SU-DHL-6 (cell line): ENCODE measurements around the gene RBM34.
"Not testable (repeated sequence)": the region's sequence is repeated elsewhere in the genome, so short reads cannot be mapped to it uniquely, and the experiment has no call there.

Source experiments
- H2AFZ ChIP-seq: fragments of 200-600 bp; sonication (generic); 2 replicates; pipeline ENCODE4 v1.6.1; 2014; ENCODE audit warnings: low read depth, mild to moderate bottlenecking, moderate library complexity, mixed read lengths, antibody characterized with exemption, low read length; ENCODE audit not compliant: severe bottlenecking
- H3F3A ChIP-seq: fragments of 200-600 bp; shearing (Covaris generic); 2 replicates; pipeline ENCODE4 v1.6.0; 2016; ENCODE audit warnings: antibody characterized with exemption, mild to moderate bottlenecking; ENCODE audit not compliant: insufficient read depth
- H3K27ac ChIP-seq: fragments of 200-600 bp; sonication (generic); 2 replicates; pipeline ENCODE4 v1.5.1; 2016; ENCODE audit warnings: low read depth, mild to moderate bottlenecking, low read length, moderate library complexity, mixed read lengths
- H3K27me3 ChIP-seq: fragments of 200-600 bp; sonication (generic), shearing (Covaris generic); 2 replicates; pipeline ENCODE4 v1.6.0; 2014; ENCODE audit warnings: mild to moderate bottlenecking, low read length
- H3K36me3 ChIP-seq: fragments of 200-600 bp; sonication (generic); 2 replicates; pipeline ENCODE4 v1.6.1; 2014; ENCODE audit warnings: mild to moderate bottlenecking, low read length, mixed read lengths
- H3K4me2 ChIP-seq: fragments of 300-600, 200-600 bp; shearing (Covaris generic), sonication (generic); 2 replicates; pipeline ENCODE4 v1.6.0; 2014; ENCODE audit warnings: low read length, low read depth, mild to moderate bottlenecking; ENCODE audit not compliant: poor library complexity, severe bottlenecking
- H3K4me3 ChIP-seq: fragments of 200-600 bp; sonication (generic); 2 replicates; pipeline ENCODE4 v1.5.1; 2014; ENCODE audit warnings: antibody characterized with exemption, low read length, mild to moderate bottlenecking, mixed read lengths; ENCODE audit not compliant: insufficient read depth, poor library complexity, severe bottlenecking
- H3K79me2 ChIP-seq: fragments of 200-600 bp; sonication (generic); 2 replicates; pipeline ENCODE4 v1.6.1; 2014; ENCODE audit warnings: mild to moderate bottlenecking, low read length, moderate library complexity; ENCODE audit not compliant: insufficient read depth
- H3K9ac ChIP-seq: fragments of 200-600 bp; sonication (generic); 2 replicates; pipeline ENCODE4 v1.7.0; 2014; ENCODE audit warnings: mild to moderate bottlenecking, low read length
- H3K9me2 ChIP-seq: fragments of 200-600 bp; sonication (generic); replicated peaks from 2 replicates; pipeline ENCODE4 v1.6.1; 2014; ENCODE audit warnings: low read length; ENCODE audit not compliant: insufficient read depth
- H3K9me3 ChIP-seq: fragments of 200-600 bp; sonication (generic); 2 replicates; pipeline ENCODE4 v1.6.1; 2014; ENCODE audit warnings: low read length, mixed read lengths; ENCODE audit not compliant: insufficient read depth
- H4K20me1 ChIP-seq: fragments of 200-600 bp; sonication (generic); 2 replicates; pipeline ENCODE4 v1.6.1; 2014; ENCODE audit warnings: low read depth, mild to moderate bottlenecking, antibody characterized with exemption, low read length, moderate library complexity, mixed read lengths
- EZH2phosphoT487 ChIP-seq: fragments of 200-600 bp; sonication (generic), shearing (Covaris generic); conservative IDR thresholded peaks from 2 replicates; pipeline ENCODE4 v1.6.1; 2018; ENCODE audit warnings: mild to moderate bottlenecking, antibody characterized with exemption, low read length, moderate library complexity, mixed read lengths
- TF ChIP-seq, protein P1 (sequence below): fragments of 200-600 bp; sonication (generic); IDR thresholded peaks from one replicate; pipeline ENCODE4 v1.5.1; 2017; ENCODE audit warnings: antibody characterized with exemption, mild to moderate bottlenecking, low read length, moderate library complexity; ENCODE audit not compliant: insufficient read depth, poor library complexity, severe bottlenecking

The RBM34 gene

DNA sequence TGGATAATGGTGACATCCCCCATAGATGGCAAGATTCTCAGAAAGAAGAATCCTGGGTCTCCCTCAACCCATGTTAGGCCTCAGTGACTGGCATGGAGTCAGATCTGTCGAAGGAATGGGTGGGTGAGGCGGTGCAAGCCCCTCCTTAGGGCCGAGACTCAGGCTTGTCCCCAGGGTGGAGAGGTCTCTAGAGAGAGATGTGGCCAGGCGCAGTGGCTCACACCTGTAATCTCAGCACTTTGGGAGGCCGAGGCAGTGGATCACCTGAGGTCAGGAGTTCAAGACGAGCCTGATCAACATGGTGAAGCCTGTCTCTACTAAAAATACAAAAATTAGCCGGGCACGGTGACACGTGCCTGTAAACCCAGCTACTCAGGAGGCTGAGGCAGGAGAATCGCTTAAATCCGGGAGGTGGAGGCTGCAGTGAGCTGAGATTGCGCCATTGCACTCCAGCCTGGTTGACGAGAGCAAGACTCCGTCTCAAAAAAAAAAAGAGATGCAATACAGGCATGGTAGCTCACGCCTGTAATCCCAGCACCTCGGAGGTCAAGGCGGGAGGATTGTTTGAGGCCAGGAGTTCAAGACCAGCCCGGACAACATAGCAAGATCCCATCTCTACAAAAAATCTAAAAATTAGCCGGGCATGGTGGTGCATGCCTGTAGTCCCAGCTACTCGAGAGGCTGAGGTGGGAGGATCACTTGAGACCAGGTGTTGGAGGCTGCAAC, 69.6 kb downstream of the RBM34 start:
- not testable (repeated sequence) for H3K4me2 ChIP-seq, H3K9me2 ChIP-seq, H4K20me1 ChIP-seq, H3K9ac ChIP-seq, H3K27ac ChIP-seq, H3K79me2 ChIP-seq, H3K9me3 ChIP-seq, H3K36me3 ChIP-seq, H3F3A ChIP-seq, H3K4me3 ChIP-seq, H3K27me3 ChIP-seq, H2AFZ ChIP-seq

DNA sequence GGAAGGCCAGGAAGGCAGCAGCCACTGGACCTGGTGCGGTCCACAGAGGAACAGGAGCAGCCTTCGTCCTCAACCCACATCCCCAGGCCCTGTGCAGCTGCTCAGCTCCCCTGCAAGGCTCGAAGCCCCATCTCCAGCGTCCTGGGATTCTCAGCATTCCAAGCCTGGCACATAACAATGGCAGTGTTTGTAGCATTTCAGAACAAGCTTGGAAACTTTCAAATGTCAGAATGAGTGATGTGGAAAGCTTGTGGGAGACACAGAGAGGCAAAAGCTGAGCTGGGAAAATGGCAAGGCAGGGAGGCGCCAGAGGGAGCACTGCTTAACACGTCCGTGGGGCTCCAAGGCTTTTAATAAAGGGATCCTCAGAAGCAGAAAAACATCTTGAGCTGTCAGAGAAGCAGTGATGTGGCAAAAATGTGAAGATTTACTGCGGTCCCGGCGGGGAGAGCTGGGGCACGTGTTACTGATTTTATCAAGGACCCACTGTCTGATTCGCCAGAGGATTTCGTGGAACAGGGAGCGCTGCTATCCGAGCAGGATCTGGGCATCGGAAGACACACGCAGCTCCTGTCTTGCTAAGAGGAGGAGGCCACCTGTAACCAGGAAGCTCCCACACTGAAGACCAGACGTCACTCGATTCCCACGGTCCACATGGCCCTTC, 70.5 kb downstream of the RBM34 start:
- no peaks in the 10 kb centered on the region for H3K9me2 ChIP-seq
- H4K20me1 ChIP-seq, result no peaks in the 10 kb centered on the region
- H3K27me3 ChIP-seq, result no peaks in the 10 kb centered on the region
- no peak for TF ChIP-seq EZH2phosphoT487
- TF ChIP-seq, protein P1, sequence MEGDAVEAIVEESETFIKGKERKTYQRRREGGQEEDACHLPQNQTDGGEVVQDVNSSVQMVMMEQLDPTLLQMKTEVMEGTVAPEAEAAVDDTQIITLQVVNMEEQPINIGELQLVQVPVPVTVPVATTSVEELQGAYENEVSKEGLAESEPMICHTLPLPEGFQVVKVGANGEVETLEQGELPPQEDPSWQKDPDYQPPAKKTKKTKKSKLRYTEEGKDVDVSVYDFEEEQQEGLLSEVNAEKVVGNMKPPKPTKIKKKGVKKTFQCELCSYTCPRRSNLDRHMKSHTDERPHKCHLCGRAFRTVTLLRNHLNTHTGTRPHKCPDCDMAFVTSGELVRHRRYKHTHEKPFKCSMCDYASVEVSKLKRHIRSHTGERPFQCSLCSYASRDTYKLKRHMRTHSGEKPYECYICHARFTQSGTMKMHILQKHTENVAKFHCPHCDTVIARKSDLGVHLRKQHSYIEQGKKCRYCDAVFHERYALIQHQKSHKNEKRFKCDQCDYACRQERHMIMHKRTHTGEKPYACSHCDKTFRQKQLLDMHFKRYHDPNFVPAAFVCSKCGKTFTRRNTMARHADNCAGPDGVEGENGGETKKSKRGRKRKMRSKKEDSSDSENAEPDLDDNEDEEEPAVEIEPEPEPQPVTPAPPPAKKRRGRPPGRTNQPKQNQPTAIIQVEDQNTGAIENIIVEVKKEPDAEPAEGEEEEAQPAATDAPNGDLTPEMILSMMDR, result no peak
- H3K79me2 ChIP-seq, result no peaks in the 10 kb centered on the region
- no peak overlapping the region for H2AFZ ChIP-seq
- H3F3A ChIP-seq, result no peaks in the 10 kb centered on the region
- no peaks in the 10 kb centered on the region for H3K36me3 ChIP-seq
- no peaks in the 10 kb centered on the region for H3K9me3 ChIP-seq
- no peak overlapping the region for H3K4me3 ChIP-seq
- no peak overlapping the region for H3K9ac ChIP-seq
- H3K4me2 ChIP-seq, result no peak overlapping the region
- H3K27ac ChIP-seq, result no peak overlapping the region

DNA sequence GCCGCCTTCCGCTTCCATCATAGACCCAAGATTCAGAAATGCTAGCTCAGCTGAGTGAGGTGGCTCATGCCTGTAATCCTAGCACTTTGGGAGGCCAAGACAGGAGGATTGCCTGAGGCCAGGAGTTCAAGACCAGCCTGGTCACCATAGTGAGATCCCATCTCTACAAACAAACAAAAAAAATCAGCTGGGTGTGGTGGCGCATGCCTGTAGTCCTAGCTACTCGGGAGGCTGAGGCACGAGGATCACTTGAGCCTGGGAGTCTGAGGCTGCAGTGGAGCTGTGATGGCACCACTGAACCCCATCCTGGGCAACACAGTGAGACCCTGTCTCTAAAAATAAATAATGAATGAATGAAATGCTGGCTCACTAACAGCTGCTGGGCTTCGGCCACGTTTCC, 72.1 kb downstream of the RBM34 start:
- TF ChIP-seq, protein P1, result no peak
- no peak for TF ChIP-seq EZH2phosphoT487
- no peak overlapping the region for H3K9ac ChIP-seq
- H2AFZ ChIP-seq, result no peak overlapping the region
- no peak overlapping the region for H3K4me3 ChIP-seq
- H3K27ac ChIP-seq, result no peak overlapping the region
- no peaks in the 10 kb centered on the region for H3K36me3 ChIP-seq
- H3K9me2 ChIP-seq, result no peaks in the 10 kb centered on the region
- H3F3A ChIP-seq, result no peaks in the 10 kb centered on the region
- H4K20me1 ChIP-seq, result no peaks in the 10 kb centered on the region
- no peaks in the 10 kb centered on the region for H3K79me2 ChIP-seq
- H3K9me3 ChIP-seq, result no peaks in the 10 kb centered on the region
- H3K27me3 ChIP-seq, result no peaks in the 10 kb centered on the region
- no peak overlapping the region for H3K4me2 ChIP-seq

GRCh38 chr1:235088430-235088829, 72.6 kb downstream of the RBM34 start:
- no peak for TF ChIP-seq EZH2phosphoT487
- TF ChIP-seq, protein P1, result no peak

More at GRCh38 chr1:235088430-235088829, 72.6 kb downstream of the RBM34 start:
- Histone ChIP-seq H3K9me2 (no peaks in the 10 kb centered on the region), H3F3A (no peaks in the 10 kb centered on the region), H3K36me3 (no peaks in the 10 kb centered on the region), H3K27me3 (no peaks in the 10 kb centered on the region), H4K20me1 (no peaks in the 10 kb centered on the region), H3K9ac (no peak overlapping the region), H3K4me2 (no peak overlapping the region), H3K4me3 (no peak overlapping the region), H3K79me2 (no peaks in the 10 kb centered on the region), H2AFZ (no peak overlapping the region), H3K9me3 (no peaks in the 10 kb centered on the region), H3K27ac (no peak overlapping the region)
